ENCODE data around the gene PDZRN3.

PDZRN3 gene

DNA sequence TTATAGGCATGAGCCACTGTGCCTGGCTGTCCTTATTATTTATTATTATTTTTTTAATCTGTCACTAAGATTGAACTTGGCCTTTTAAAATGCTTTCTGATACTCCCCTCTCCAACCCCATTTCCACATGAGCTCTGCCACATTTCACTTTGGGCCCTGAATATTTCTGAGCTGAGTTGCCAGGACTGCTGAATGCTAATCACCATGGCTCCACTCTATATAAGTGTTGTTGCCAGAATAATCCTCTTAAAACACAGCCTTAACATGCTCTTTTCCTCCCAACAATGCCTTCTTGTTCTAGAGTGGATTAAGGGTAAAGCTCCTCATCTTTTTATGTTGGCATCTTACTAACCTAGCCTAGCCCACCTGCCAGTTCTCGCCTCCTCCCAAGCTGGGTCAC is 124.4 kb downstream of the PDZRN3 start:
- no peaks in the 10 kb centered on the region for H3K27me3 ChIP-seq (ENCODE audit: insufficient read depth, low read length)
- no peak overlapping the region for H3K23ac ChIP-seq (ENCODE audit: low read length)
- no peak overlapping the region for H2BK120ac ChIP-seq (ENCODE audit: insufficient read depth, low read length, poor library complexity)
- no CpG with 5 or more reads among the region's 1 CpG for WGBS (ENCODE audit: extremely low coverage, insufficient coverage, insufficient read length)
- no peak overlapping the region for H2BK12ac ChIP-seq (ENCODE audit: low read length)
- no peaks in the 10 kb centered on the region for H3K9me3 ChIP-seq (ENCODE audit: insufficient read depth, low read depth, low read length)
- H2AK5ac ChIP-seq (ENCODE audit: low read length): no peak overlapping the region
- no peaks in the 10 kb centered on the region for H3K36me3 ChIP-seq (ENCODE audit: control insufficient read depth in 1 of 2, insufficient read depth in 2 of 2, low read length in 2 of 2)
- no peaks in the 10 kb centered on the region for H3K79me1 ChIP-seq (ENCODE audit: low read length)
- H4K91ac ChIP-seq (ENCODE audit: low read depth, low read length): no peak overlapping the region
- no peak for DNase-seq
- no peak overlapping the region for H3K9ac ChIP-seq (ENCODE audit: low read length)
- no peaks in the 10 kb centered on the region for H3K4me1 ChIP-seq (ENCODE audit: control insufficient read depth in 1 of 2, insufficient read depth in 2 of 2, low read length in 2 of 2)
- no peak overlapping the region for H3K4me3 ChIP-seq (ENCODE audit: low read depth, low read length)
- no peak overlapping the region for H4K8ac ChIP-seq (ENCODE audit: low read depth, low read length)
- H3K14ac ChIP-seq (ENCODE audit: low read length): no peak overlapping the region
- no peak overlapping the region for H3K18ac ChIP-seq (ENCODE audit: low read length)
- H3K79me2 ChIP-seq (ENCODE audit: control insufficient read depth, insufficient read depth, low read length, poor library complexity): no peaks in the 10 kb centered on the region
- H3K4ac ChIP-seq (ENCODE audit: low read depth, low read length): no peak overlapping the region
- no peak overlapping the region for H4K12ac ChIP-seq (ENCODE audit: low read depth, low read length)
- no peak overlapping the region for H3K27ac ChIP-seq (ENCODE audit: low read depth, low read length)
- H2BK5ac ChIP-seq (ENCODE audit: low read depth, low read length, poor library complexity): no peak overlapping the region
- no peak overlapping the region for H3K4me2 ChIP-seq (ENCODE audit: low read length)
- no peak overlapping the region for H2AFZ ChIP-seq (ENCODE audit: insufficient read depth, low read length, poor library complexity)

DNA sequence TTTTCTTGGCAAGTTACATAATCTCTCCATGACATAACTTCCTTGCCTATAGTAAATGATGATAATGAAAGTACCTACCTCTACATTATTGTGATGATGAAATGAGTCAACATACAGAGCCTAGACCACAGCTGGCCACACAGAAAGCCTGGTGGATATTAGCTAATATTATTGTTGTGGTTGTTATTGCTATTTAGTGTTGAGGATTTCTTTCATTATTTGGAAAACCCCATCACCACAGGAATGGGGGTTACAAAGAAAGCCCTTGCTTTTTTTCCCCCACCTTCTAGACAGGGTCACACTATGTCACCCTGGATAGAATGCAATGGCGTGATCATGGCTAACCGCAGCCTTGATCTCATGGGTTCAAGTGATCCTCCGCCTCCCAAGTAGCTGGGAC is 125.0 kb downstream of the PDZRN3 start:
- Histone ChIP-seq H3K4me2 (ENCODE audit: low read length) (no peak overlapping the region), H2BK12ac (ENCODE audit: low read length) (no peak overlapping the region), H4K12ac (ENCODE audit: low read depth, low read length) (no peak overlapping the region), H3K36me3 (ENCODE audit: control insufficient read depth in 1 of 2, insufficient read depth in 2 of 2, low read length in 2 of 2) (no peaks in the 10 kb centered on the region), H4K8ac (ENCODE audit: low read depth, low read length) (no peak overlapping the region), H4K91ac (ENCODE audit: low read depth, low read length) (no peak overlapping the region), H2BK120ac (ENCODE audit: insufficient read depth, low read length, poor library complexity) (no peak overlapping the region), H2AK5ac (ENCODE audit: low read length) (no peak overlapping the region), H3K79me2 (ENCODE audit: control insufficient read depth, insufficient read depth, low read length, poor library complexity) (no peaks in the 10 kb centered on the region), H3K4me3 (ENCODE audit: low read depth, low read length) (no peak overlapping the region), H3K9ac (ENCODE audit: low read length) (no peak overlapping the region), H3K14ac (ENCODE audit: low read length) (no peak overlapping the region), H3K9me3 (ENCODE audit: insufficient read depth, low read depth, low read length) (no peaks in the 10 kb centered on the region), H3K23ac (ENCODE audit: low read length) (no peak overlapping the region), H3K4me1 (ENCODE audit: control insufficient read depth in 1 of 2, insufficient read depth in 2 of 2, low read length in 2 of 2) (peaks cover 0 to 2% of the 10 kb centered on the region in 2 experiments), H2BK5ac (ENCODE audit: low read depth, low read length, poor library complexity) (no peak overlapping the region), H2AFZ (ENCODE audit: insufficient read depth, low read length, poor library complexity) (no peak overlapping the region), H3K79me1 (ENCODE audit: low read length) (no peaks in the 10 kb centered on the region), H3K27me3 (ENCODE audit: insufficient read depth, low read length) (no peaks in the 10 kb centered on the region), H3K18ac (ENCODE audit: low read length) (no peak overlapping the region), H3K27ac (ENCODE audit: low read depth, low read length) (no peak overlapping the region), H3K4ac (ENCODE audit: low read depth, low read length) (no peak overlapping the region)
- no CpG with 5 or more reads among the region's 3 CpGs for WGBS (ENCODE audit: extremely low coverage, insufficient coverage, insufficient read length)
- DNase-seq: peak in 1 of 2 donors; percentile 21

DNA sequence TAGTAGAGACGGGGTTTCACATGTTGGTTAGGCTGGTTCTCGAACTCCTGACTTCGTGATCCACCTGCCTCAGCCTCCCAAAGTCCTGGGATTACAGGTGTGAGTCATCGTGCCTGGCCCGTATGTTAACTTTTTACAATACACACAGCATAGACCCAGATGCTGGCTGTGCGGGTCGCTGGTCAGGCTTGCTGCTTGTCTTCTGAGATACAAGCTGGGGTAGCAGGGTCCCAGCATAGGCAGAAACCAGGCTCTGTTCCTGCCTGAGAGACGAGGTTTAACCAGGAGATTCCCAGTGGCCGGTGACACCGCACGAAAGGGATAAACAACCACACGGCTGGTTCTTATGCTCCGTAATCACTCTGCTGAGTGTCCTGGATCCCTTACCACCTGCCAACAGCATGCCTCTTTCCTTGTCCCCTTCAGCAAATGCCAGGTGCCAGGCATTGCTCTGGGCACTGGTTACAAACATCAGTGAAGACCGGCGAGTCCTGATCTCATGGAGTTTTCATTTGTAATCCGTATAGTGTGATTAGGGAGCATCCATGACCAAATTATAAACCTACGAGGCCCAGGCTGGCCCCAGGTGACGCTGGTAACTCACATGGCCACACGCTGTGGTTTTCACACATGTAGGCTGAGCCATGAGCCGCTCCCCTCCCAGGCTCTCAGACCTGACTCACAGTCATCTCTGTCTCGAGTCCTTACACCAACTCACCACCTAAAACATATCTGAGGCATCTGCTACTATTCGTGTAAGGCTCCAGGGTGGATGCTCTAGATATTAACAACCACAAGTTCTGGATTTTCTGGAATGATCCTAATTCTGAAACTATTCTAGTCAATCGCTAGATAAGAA is 125.7 kb downstream of the PDZRN3 start:
- Histone ChIP-seq H3K36me3 (ENCODE audit: control insufficient read depth in 1 of 2, insufficient read depth in 2 of 2, low read length in 2 of 2) (no peaks in the 10 kb centered on the region), H3K18ac (ENCODE audit: low read length) (no peak overlapping the region), H2BK5ac (ENCODE audit: low read depth, low read length, poor library complexity) (no peak overlapping the region), H2BK12ac (ENCODE audit: low read length) (no peak overlapping the region), H3K4me1 (ENCODE audit: control insufficient read depth in 1 of 2, insufficient read depth in 2 of 2, low read length in 2 of 2) (peaks cover 0 to 2% of the 10 kb centered on the region in 2 experiments), H4K8ac (ENCODE audit: low read depth, low read length) (no peak overlapping the region), H3K79me2 (ENCODE audit: control insufficient read depth, insufficient read depth, low read length, poor library complexity) (no peaks in the 10 kb centered on the region), H2BK120ac (ENCODE audit: insufficient read depth, low read length, poor library complexity) (no peak overlapping the region), H2AFZ (ENCODE audit: insufficient read depth, low read length, poor library complexity) (no peak overlapping the region), H4K12ac (ENCODE audit: low read depth, low read length) (no peak overlapping the region), H4K91ac (ENCODE audit: low read depth, low read length) (no peak overlapping the region), H3K27me3 (ENCODE audit: insufficient read depth, low read length) (no peaks in the 10 kb centered on the region), H3K9me3 (ENCODE audit: insufficient read depth, low read depth, low read length) (no peaks in the 10 kb centered on the region), H3K23ac (ENCODE audit: low read length) (no peak overlapping the region), H3K4me2 (ENCODE audit: low read length) (no peak overlapping the region), H3K79me1 (ENCODE audit: low read length) (no peaks in the 10 kb centered on the region), H3K14ac (ENCODE audit: low read length) (no peak overlapping the region), H3K4ac (ENCODE audit: low read depth, low read length) (no peak overlapping the region), H3K27ac (ENCODE audit: low read depth, low read length) (no peak overlapping the region), H3K4me3 (ENCODE audit: low read depth, low read length) (no peak overlapping the region), H3K9ac (ENCODE audit: low read length) (no peak overlapping the region), H2AK5ac (ENCODE audit: low read length) (no peak overlapping the region)
- WGBS (ENCODE audit: extremely low coverage, insufficient coverage, insufficient read length): no CpG with 5 or more reads among the region's 23 CpGs
- peak; percentile 97 to 98 for DNase-seq

DNA sequence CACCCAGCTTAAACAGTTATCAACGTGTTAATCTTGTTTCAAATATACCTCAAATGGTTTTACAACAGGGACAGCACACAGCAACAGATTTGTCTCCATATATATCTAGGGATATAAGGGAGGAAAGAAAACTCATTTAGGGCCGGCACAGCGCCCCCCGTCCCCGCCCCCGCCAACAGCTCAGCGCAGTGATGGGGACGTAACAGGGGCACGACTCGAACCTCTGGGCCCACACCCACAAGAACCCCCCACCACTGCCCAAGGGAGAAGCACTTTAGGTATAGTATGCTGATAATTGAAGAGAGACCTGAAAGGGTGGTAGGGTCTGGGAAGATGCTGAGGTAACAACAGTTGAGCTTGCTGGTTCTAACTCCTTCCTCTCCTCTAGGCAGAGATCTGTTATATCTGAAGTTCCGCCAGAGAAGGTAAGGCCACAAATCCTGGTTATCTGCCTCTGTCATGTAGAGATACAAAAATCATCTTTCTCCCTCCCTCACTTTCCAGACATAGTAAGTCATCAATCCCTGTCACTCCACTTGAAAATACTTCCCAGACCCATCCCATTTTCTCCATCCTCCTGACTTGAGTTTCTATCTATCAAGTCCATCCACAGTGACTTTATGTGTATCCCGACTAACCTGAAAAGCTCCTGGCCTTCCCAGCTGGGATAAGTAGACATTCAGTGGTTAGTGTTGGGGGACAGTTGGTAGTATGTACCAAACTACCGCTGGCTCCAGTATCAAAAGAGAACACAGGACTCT is 126.9 kb downstream of the PDZRN3 start:
- Histone ChIP-seq H3K79me2 (ENCODE audit: control insufficient read depth, insufficient read depth, low read length, poor library complexity) (no peaks in the 10 kb centered on the region), H2BK5ac (ENCODE audit: low read depth, low read length, poor library complexity) (no peak overlapping the region), H3K9me3 (ENCODE audit: insufficient read depth, low read depth, low read length) (no peaks in the 10 kb centered on the region), H2BK120ac (ENCODE audit: insufficient read depth, low read length, poor library complexity) (no peak overlapping the region), H4K91ac (ENCODE audit: low read depth, low read length) (no peak overlapping the region), H2BK12ac (ENCODE audit: low read length) (no peak overlapping the region), H2AFZ (ENCODE audit: insufficient read depth, low read length, poor library complexity) (no peak overlapping the region), H3K4me3 (ENCODE audit: low read depth, low read length) (no peak overlapping the region), H3K79me1 (ENCODE audit: low read length) (no peaks in the 10 kb centered on the region), H2AK5ac (ENCODE audit: low read length) (no peak overlapping the region), H3K27ac (ENCODE audit: low read depth, low read length) (no peak overlapping the region), H3K4ac (ENCODE audit: low read depth, low read length) (no peak overlapping the region), H3K18ac (ENCODE audit: low read length) (no peak overlapping the region), H4K8ac (ENCODE audit: low read depth, low read length) (no peak overlapping the region), H3K23ac (ENCODE audit: low read length) (no peak overlapping the region), H3K4me1 (ENCODE audit: control insufficient read depth in 1 of 2, insufficient read depth in 2 of 2, low read length in 2 of 2) (peaks cover 0 to 10% of the 10 kb centered on the region in 2 experiments), H3K14ac (ENCODE audit: low read length) (no peak overlapping the region), H3K36me3 (ENCODE audit: control insufficient read depth in 1 of 2, insufficient read depth in 2 of 2, low read length in 2 of 2) (no peaks in the 10 kb centered on the region), H3K27me3 (ENCODE audit: insufficient read depth, low read length) (no peaks in the 10 kb centered on the region), H4K12ac (ENCODE audit: low read depth, low read length) (no peak overlapping the region), H3K4me2 (ENCODE audit: low read length) (no peak overlapping the region), H3K9ac (ENCODE audit: low read length) (no peak overlapping the region)
- no CpG with 5 or more reads among the region's 13 CpGs for WGBS (ENCODE audit: extremely low coverage, insufficient coverage, insufficient read length)
- no peak for DNase-seq
